K562 (cell line): ENCODE results near the gene SIRPB2. TPM values are rescaled to one million over a fixed set of nuclear protein-coding genes. Genes with fewer than 3 reads are reported as not detected.
"Not testable (repeated sequence)": the region's sequence is repeated elsewhere in the genome, so short reads cannot be mapped to it uniquely, and the experiment has no call there.

ENCODE experiments used
- ATAC-seq: fragments of 200-7000 bp; cut with Tn5 transposase; 3 replicates; pipeline ENCODE4 v1.9.1; 2020; ENCODE audit warnings: moderate library complexity
- BruUV-seq: library from RNA; stranded (reverse); fragments of 400-500 nt; replicated peaks from 2 replicates; lab custom pipeline; 2021; lab: Mats Ljungman, UMichigan
- CTCF ChIA-PET: fragments of 300-600 bp; formaldehyde crosslinking; extraction: SDS; loops from one replicate; lab custom pipeline; 2021; ENCODE audit warnings: low intra/inter-chr PET ratio; lab: Yijun Ruan, JAX
- POLR2A ChIA-PET: fragments of 300-600, 350-650 bp; sonication (Branson Sonifier 250); formaldehyde crosslinking; extraction: SDS; loops from one replicate; lab custom pipeline; 2021; ENCODE audit warnings: antibody characterized with exemption, inconsistent platforms; lab: Yijun Ruan, JAX
- DNase-seq, 4 experiments: peaks; one replicate each; pipeline versions ENCODE4 v3.0.0 to v3.0.0-alpha.2; 2011 to 2018; ENCODE audit warnings: low spot score in 3 of 4, mixed read lengths in 3 of 4; ENCODE audit errors: extremely low read depth in 1 of 4
- FAIRE-seq: peaks from 2 replicates; lab custom pipeline; 2011; peaks lifted over from hg19 to GRCh38; lab: Jason Lieb, UNC
- H2AFZ ChIP-seq: 2 replicates; pipeline ENCODE4 v1.6.0; 2011; ENCODE audit warnings: low read depth, low read length, control low read depth, inconsistent platforms
- H3K27ac ChIP-seq: fragments of 200-600 bp; 3 replicates; pipeline ENCODE4 v1.8.0; 2011; ENCODE audit warnings: low read depth, mild to moderate bottlenecking, control low read depth, inconsistent platforms, low read length, moderate library complexity, mixed read lengths; ENCODE audit errors: extremely low read depth
- H3K27me3 ChIP-seq, 2 experiments: fragments of 300-600 bp in 1 of 2; 2 replicates in 1 of 2; 3 replicates in 1 of 2; pipeline versions ENCODE4 v1.6.0 to v1.8.0; 2011; ENCODE audit warnings: inconsistent platforms in 2 of 2, low read length in 2 of 2, mild to moderate bottlenecking in 1 of 2, mixed read lengths in 1 of 2, moderate library complexity in 1 of 2; ENCODE audit not compliant: control insufficient read depth in 2 of 2, insufficient read depth in 2 of 2
- H3K36me3 ChIP-seq: fragments of 300-600 bp; 3 replicates; pipeline ENCODE4 v1.8.0; 2011; ENCODE audit warnings: mild to moderate bottlenecking, low read length, inconsistent platforms; ENCODE audit not compliant: control insufficient read depth, insufficient read depth
- H3K4me1 ChIP-seq, 2 experiments: fragments of 200-600 bp in 1 of 2; replicated peaks in 1 of 2; 2 replicates in 1 of 2; 3 replicates in 1 of 2; pipeline versions ENCODE4 v1.5.1 to v1.8.0; 2011; ENCODE audit warnings: inconsistent platforms in 2 of 2, low read length in 2 of 2, mild to moderate bottlenecking in 1 of 2, mixed read lengths in 1 of 2, moderate library complexity in 1 of 2; ENCODE audit not compliant: control insufficient read depth in 2 of 2, insufficient read depth in 2 of 2
- H3K4me2 ChIP-seq: 2 replicates; pipeline ENCODE4 v1.6.1; 2011; ENCODE audit warnings: low read length, control low read depth, inconsistent platforms, mixed read lengths; ENCODE audit not compliant: insufficient read depth
- H3K4me3 ChIP-seq: fragments of 200-600 bp; sonication (generic), shearing (Covaris generic); 2 replicates; pipeline ENCODE4 v1.5.1; 2016; ENCODE audit warnings: control low read depth, inconsistent platforms
- H3K79me2 ChIP-seq: fragments of 200-600 bp; 3 replicates; pipeline ENCODE4 v1.8.0; 2011; ENCODE audit warnings: low read length, inconsistent platforms; ENCODE audit not compliant: control insufficient read depth, insufficient read depth
- H3K9ac ChIP-seq, 2 experiments: 2 replicates each; pipeline versions ENCODE4 v1.6.0 to v1.6.1; 2011; ENCODE audit warnings: low read depth in 2 of 2, low read length in 2 of 2, control low read depth in 1 of 2, inconsistent platforms in 1 of 2, mild to moderate bottlenecking in 1 of 2, mixed read lengths in 1 of 2; ENCODE audit not compliant: insufficient read depth in 1 of 2
- H3K9me1 ChIP-seq: one replicate; pipeline ENCODE4 v1.6.0; 2011; ENCODE audit warnings: inconsistent platforms, mild to moderate bottlenecking, low read length, moderate library complexity; ENCODE audit not compliant: control insufficient read depth, insufficient read depth
- H3K9me3 ChIP-seq: replicated peaks from 2 replicates; pipeline ENCODE4 v1.5.1; 2011; ENCODE audit warnings: low read depth, low read length, inconsistent platforms; ENCODE audit not compliant: control insufficient read depth, insufficient read depth
- H4K20me1 ChIP-seq: replicated peaks from 2 replicates; pipeline ENCODE4 v1.6.1; 2011; ENCODE audit warnings: low read length, inconsistent platforms, mixed read lengths; ENCODE audit not compliant: control insufficient read depth, insufficient read depth
- EHMT2 ChIP-seq: fragments of 450-650 bp; IDR thresholded peaks from 2 replicates; pipeline ENCODE4 v1.6.1; 2018; ENCODE audit warnings: antibody characterized with exemption
- REST ChIP-seq, 2 experiments: fragments of 450-650 bp; formaldehyde crosslinking in 1 of 2; IDR thresholded peaks; 2 replicates each; pipeline versions ENCODE4 v1.4.0 to v1.6.1; 2014 to 2020; ENCODE audit warnings: mild to moderate bottlenecking in 2 of 2, borderline replicate concordance in 1 of 2, low read depth in 1 of 2
- TFAP4 ChIP-seq: sonication (generic); formaldehyde crosslinking; IDR thresholded peaks from 2 replicates; pipeline ENCODE4 v1.8.0; 2022; ENCODE audit warnings: missing genetic modification reagents, mild to moderate bottlenecking, moderate library complexity, borderline replicate concordance
- ZNF384 ChIP-seq: IDR thresholded peaks from 2 replicates; pipeline ENCODE4 v1.6.1; 2012; ENCODE audit warnings: low read depth, low read length, improper control_type of control experiment
- WGBS: fragments of 100-300 bp; shearing (Covaris generic); methylation state at CpG from one replicate; pipeline ENCODE4 v1.1.6; 2016; ENCODE audit warnings: low coverage, mixed read lengths; ENCODE audit not compliant: insufficient coverage; ENCODE audit errors: missing lambda C conversion rate; 5-methylcytosine and 5-hydroxymethylcytosine counted together
- in situ Hi-C: fragments of 300-500 bp; cut with MboI; formaldehyde crosslinking; loops from 4 replicates; pipeline ENCODE4 v1.15.0; 2018; ENCODE audit warnings: inconsistent platforms, mixed read lengths
- intact Hi-C: fragments of 100-400 bp; cut with micrococcal nuclease; formaldehyde crosslinking; loops from 2 replicates; pipeline ENCODE4 v1.14.2; 2022
- polyA plus RNA-seq, 8 experiments: library from polyadenylated mRNA; depleted of rRNA in 4 of 8; stranded (reverse) in 5 of 8; unstranded in 3 of 8; fragments of >200 nt; fragmentation: Nextera tagmentation in 2 of 8; fragmentation: Illumina TruSeq in 1 of 8; extraction: Ambion mirVana in 2 of 8; extraction: Trizol in 1 of 8; gene quantifications; 2 replicates each; pipeline versions ENCODE4 v1.2.1 to v1.2.3, GENCODE V29; 2011 to 2014; ENCODE audit warnings: inconsistent platforms in 1 of 8, missing spikeins in 1 of 8
- total RNA-seq, 7 experiments: library from RNA; depleted of rRNA in 6 of 7; stranded (reverse); fragments of >200 nt in 6 of 7; fragmentation: Illumina TruSeq in 2 of 7; extraction: Trizol in 2 of 7; gene quantifications; 2 replicates each; pipeline versions ENCODE4 v1.2.1 to v1.2.3, GENCODE V29; 2011 to 2021; ENCODE audit warnings: low replicate concordance in 1 of 7

Gene SIRPB2
- total and polyA plus RNA-seq, 9 of the 15 experiments (the other 6 are each of a cell fraction or from before 2014, with no cell fraction given): 0.07 TPM; not detected in 7

- H3K27me3 ChIP-seq, intact Hi-C loops, in situ Hi-C loops, POLR2A ChIA-PET, H3K79me2 ChIP-seq, H2AFZ ChIP-seq, H3K4me1 ChIP-seq, H3K4me2 ChIP-seq, DNase-seq, ATAC-seq, H3K27ac ChIP-seq, H3K36me3 ChIP-seq, H3K9me1 ChIP-seq, H4K20me1 ChIP-seq, H3K9ac ChIP-seq, H3K4me3 ChIP-seq, FAIRE-seq, H3K9me3 ChIP-seq, BruUV-seq: not testable (repeated sequence)
- CTCF ChIA-PET: interaction anchor here (0.6 kb wide), 1 partner anchor 173 kb away, joined by 4 read pairs; no protein-coding TSS in a partner anchor
- TF ChIP-seq ZNF384: 0 out of 2 replicates have a peak, but pooled peaks have one; percentile 9
- WGBS: 0% methylated on average over 1 of the region's 5 CpGs
Observed at GRCh38 chr20:1497371-1497770, 6.2 kb upstream of the SIRPB2 start.

DNA sequence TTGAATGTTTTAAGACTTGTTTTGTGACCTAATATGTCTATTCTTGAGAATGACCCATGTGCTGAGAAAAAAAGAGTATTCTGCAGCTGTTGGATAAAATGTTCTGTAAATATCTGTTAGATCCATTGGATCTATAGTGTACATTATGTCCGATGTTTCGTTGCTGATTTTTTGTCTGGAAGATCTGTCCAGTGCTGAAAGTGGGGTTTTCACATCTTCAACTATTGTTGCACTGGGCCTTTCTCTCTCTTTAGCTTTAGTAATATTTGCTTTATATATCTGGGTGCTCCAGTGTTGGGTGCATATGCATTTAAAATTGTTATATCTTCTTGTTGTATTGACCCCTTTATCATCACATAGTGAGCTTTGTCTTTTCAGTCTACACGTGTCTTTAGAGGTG lies 5.7 kb upstream of the SIRPB2 start:
- DNase-seq: no peak
- H3K36me3 ChIP-seq: no peaks in the 10 kb centered on the region
- CTCF ChIA-PET: interaction anchor here (0.6 kb wide), 1 partner anchor 172 kb away, joined by 4 read pairs; no protein-coding TSS in a partner anchor
- H3K27me3 ChIP-seq: no peaks in the 10 kb centered on the region
- H4K20me1 ChIP-seq: no peaks in the 10 kb centered on the region
- WGBS: 15% methylated on average over 3 of the region's 3 CpGs
- H3K79me2 ChIP-seq: no peaks in the 10 kb centered on the region
- no peaks in the 10 kb centered on the region for H3K9me1 ChIP-seq
- no peak overlapping the region for H3K9ac ChIP-seq
- H3K4me2 ChIP-seq: no peak overlapping the region
- no TSS peak for BruUV-seq
- in situ Hi-C loops (no loop called here), intact Hi-C loops (no loop called here)
- H3K27ac ChIP-seq: no peak overlapping the region
- H3K4me1 ChIP-seq: no peaks in the 10 kb centered on the region; a peak in 1 of 5 replicates
- ATAC-seq: no peak
- H3K9me3 ChIP-seq: no peaks in the 10 kb centered on the region
- POLR2A ChIA-PET: no interaction called here
- TF ChIP-seq REST (IDR thresholded peaks at IDR 0.05; ENCODE audit: borderline replicate concordance) (peak; percentile 79), REST (CRISPR knock-in tag; IDR thresholded peaks at IDR 0.05; ENCODE audit: low read depth) (no peak), EHMT2 (peak; percentile 61; the same call in 1 of the 2 replicates), TFAP4 (CRISPR knock-in tag) (no peak)
- TF ChIP-seq, all 486 proteins: peak for 2
- Histone ChIP-seq H3K4me3 (no peak overlapping the region), H2AFZ (no peak overlapping the region)
- no peak for FAIRE-seq
